ENCODE results near the gene TXNRD1.
A peak's percentile ranks its signal among the peaks of the same experiment; 100 is the strongest.
"Not testable (repeated sequence)": the region's sequence is repeated elsewhere in the genome, so short reads cannot be mapped to it uniquely, and the experiment has no call there.

Gene TXNRD1

GRCh38 chr12:104168596-104168995 lies 47.0 kb upstream of the TXNRD1 start:
- Histone ChIP-seq H2AFZ (no peak overlapping the region), H3K27ac (no peak overlapping the region), H3K4me2 (ENCODE audit: low read length) (no peak overlapping the region), H3K9me3 (ENCODE audit: control insufficient read depth, low read length) (no peaks in the 10 kb centered on the region), H3K4me3 (ENCODE audit: low read depth, low read length) (no peak overlapping the region), H3K79me2 (no peaks in the 10 kb centered on the region), H3K4me1 (peaks cover 12% of the 10 kb centered on the region), H3K36me3 (ENCODE audit: control insufficient read depth, insufficient read depth, low read length) (no peaks in the 10 kb centered on the region), H3K9ac (no peak overlapping the region), H3K27me3 (ENCODE audit: control insufficient read depth, insufficient read depth, low read length) (no peaks in the 10 kb centered on the region)
- TF ChIP-seq CTCF (IDR thresholded peaks at IDR 0.05) = no peak

DNA sequence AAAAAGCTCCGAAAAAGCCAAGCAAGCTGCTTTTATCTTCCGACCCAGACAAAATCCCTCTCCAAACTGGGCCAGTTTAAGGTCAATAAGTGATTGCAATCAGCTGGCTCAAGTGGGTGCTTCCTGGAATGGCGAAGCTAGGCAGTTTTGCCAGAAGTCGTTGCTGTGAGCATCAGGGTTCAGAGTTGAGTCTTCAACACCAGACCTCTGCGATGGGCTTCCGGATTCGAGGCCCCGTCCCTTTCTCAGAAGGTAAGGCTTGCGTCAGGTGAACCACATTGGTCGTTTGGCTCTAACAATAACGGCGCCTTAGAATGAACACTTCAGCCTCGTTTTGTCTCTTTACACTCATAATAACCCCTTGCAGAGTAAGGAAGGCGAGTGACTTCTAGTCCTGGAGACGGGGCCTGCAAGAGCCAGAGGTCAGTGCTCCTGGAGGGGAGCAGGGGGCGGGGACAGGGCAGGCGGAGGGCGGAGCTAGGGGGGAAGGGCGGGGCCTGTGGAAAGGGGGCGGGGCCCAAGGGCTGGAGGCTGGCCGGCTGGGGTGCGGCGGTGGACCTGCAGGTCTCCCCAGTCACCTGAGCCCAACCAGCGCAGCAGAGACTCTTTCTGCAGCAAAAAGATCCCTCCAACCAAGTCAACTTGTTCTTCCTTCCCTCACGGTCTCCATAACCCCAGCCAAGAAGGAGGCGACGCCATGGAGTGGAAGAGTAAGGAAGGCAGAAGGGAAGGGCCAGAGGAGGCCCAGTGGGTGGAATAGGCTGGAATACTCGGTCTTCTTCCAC lies 43.6 kb upstream of the TXNRD1 start:
- Histone ChIP-seq H3K9me3 (ENCODE audit: control insufficient read depth, low read length) (no peaks in the 10 kb centered on the region), H3K79me2 (no peaks in the 10 kb centered on the region), H3K4me1 (peaks cover 7% of the 10 kb centered on the region), H3K4me3 (ENCODE audit: low read depth, low read length) (no peak overlapping the region), H3K9ac (no peak overlapping the region), H3K4me2 (ENCODE audit: low read length) (peak overlapping the region; percentile 34), H2AFZ (peak overlapping the region; percentile 36), H3K27me3 (ENCODE audit: control insufficient read depth, insufficient read depth, low read length) (no peaks in the 10 kb centered on the region), H3K36me3 (ENCODE audit: control insufficient read depth, insufficient read depth, low read length) (no peaks in the 10 kb centered on the region), H3K27ac (no peak overlapping the region)
- no peak for TF ChIP-seq CTCF (IDR thresholded peaks at IDR 0.05)

- H3K27ac ChIP-seq = no peak overlapping the region
- H3K4me2 ChIP-seq (ENCODE audit: low read length) = no peak overlapping the region
- H3K4me3 ChIP-seq (ENCODE audit: low read depth, low read length) = no peak overlapping the region
- H3K27me3 ChIP-seq (ENCODE audit: control insufficient read depth, insufficient read depth, low read length) = no peaks in the 10 kb centered on the region
- H3K4me1 ChIP-seq = peaks cover 11% of the 10 kb centered on the region
- no peak for TF ChIP-seq CTCF (IDR thresholded peaks at IDR 0.05)
- no peaks in the 10 kb centered on the region for H3K9me3 ChIP-seq (ENCODE audit: control insufficient read depth, low read length)
- H3K9ac ChIP-seq = no peak overlapping the region
- no peak overlapping the region for H2AFZ ChIP-seq
- H3K79me2 ChIP-seq = no peaks in the 10 kb centered on the region
- no peaks in the 10 kb centered on the region for H3K36me3 ChIP-seq (ENCODE audit: control insufficient read depth, insufficient read depth, low read length)
Observed at GRCh38 chr12:104172570-104172947, 43.0 kb upstream of the TXNRD1 start.

GRCh38 chr12:104173804-104174203 lies 41.8 kb upstream of the TXNRD1 start:
- not testable (repeated sequence) for H3K9me3 ChIP-seq (ENCODE audit: control insufficient read depth, low read length); H2AFZ ChIP-seq; H3K27ac ChIP-seq; H3K79me2 ChIP-seq; H3K36me3 ChIP-seq (ENCODE audit: control insufficient read depth, insufficient read depth, low read length); H3K4me3 ChIP-seq (ENCODE audit: low read depth, low read length); H3K27me3 ChIP-seq (ENCODE audit: control insufficient read depth, insufficient read depth, low read length); H3K4me2 ChIP-seq (ENCODE audit: low read length); H3K9ac ChIP-seq
- peaks cover 23% of the 10 kb centered on the region for H3K4me1 ChIP-seq

DNA sequence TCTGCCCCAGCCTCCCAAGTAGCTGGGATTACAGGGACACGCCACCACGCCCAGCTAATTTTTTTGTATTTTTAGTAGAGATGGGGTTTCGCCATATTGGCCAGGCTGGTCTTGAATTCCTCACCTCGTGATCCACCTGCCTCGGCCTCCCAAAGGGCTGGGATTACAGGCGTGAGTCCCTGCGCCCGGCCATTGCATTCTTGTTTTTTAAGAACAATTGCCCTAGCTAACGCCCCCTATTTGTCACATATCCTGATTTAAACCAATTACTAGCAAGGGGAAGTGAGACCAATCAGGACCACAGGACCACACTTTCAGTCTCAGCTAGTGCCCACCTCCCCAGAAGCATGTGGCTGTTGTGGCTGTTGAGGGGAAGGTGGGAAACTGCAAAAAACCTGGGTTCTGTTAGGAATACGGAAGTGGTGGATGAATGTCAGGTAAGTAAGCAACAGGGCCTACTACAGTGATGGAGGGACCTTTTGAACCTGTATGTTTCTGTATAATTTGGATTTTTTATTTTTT lies 39.8 kb upstream of the TXNRD1 start:
- no peak for TF ChIP-seq CTCF (IDR thresholded peaks at IDR 0.05)
- H3K79me2 ChIP-seq = no peaks in the 10 kb centered on the region
- no peak overlapping the region for H3K27ac ChIP-seq
- no peak overlapping the region for H3K4me3 ChIP-seq (ENCODE audit: low read depth, low read length)
- peaks cover 30% of the 10 kb centered on the region for H3K4me1 ChIP-seq
- no peaks in the 10 kb centered on the region for H3K9me3 ChIP-seq (ENCODE audit: control insufficient read depth, low read length)
- no peak overlapping the region for H3K4me2 ChIP-seq (ENCODE audit: low read length)
- no peak overlapping the region for H2AFZ ChIP-seq
- H3K27me3 ChIP-seq (ENCODE audit: control insufficient read depth, insufficient read depth, low read length) = no peaks in the 10 kb centered on the region
- H3K36me3 ChIP-seq (ENCODE audit: control insufficient read depth, insufficient read depth, low read length) = no peaks in the 10 kb centered on the region
- no peak overlapping the region for H3K9ac ChIP-seq

All from parathyroid adenoma (tissue), 2 donors.